Cardiac muscle cell (in vitro differentiated cells and primary cell): ENCODE results near the gene ARHGEF26. TPM values are rescaled to one million over a fixed set of nuclear protein-coding genes. Genes with fewer than 3 reads are reported as not detected.

ENCODE experiments used
- DNase-seq, 2 donors: peaks; one replicate each; pipeline versions ENCODE4 v3.0.0 to v3.0.0-alpha.2; 2010 to 2017; ENCODE audit warnings: low read depth in 1 of 2, low spot score in 1 of 2
- H3K27ac ChIP-seq: fragments of 200-600 bp; sonication (generic); 2 replicates; pipeline ENCODE4 v1.5.1; 2016
- H3K27me3 ChIP-seq: fragments of 200-600 bp; sonication (generic); 2 replicates; pipeline ENCODE4 v1.6.0; 2016; ENCODE audit warnings: control low read depth
- H3K36me3 ChIP-seq: fragments of 200-600 bp; sonication (generic); 2 replicates; pipeline ENCODE4 v1.5.1; 2016; ENCODE audit warnings: control low read depth
- H3K4me1 ChIP-seq: fragments of 200-600 bp; sonication (generic); 2 replicates; pipeline ENCODE4 v1.8.1; 2017; ENCODE audit warnings: low read depth, mild to moderate bottlenecking, mixed run types
- H3K4me3 ChIP-seq: fragments of 200-600 bp; sonication (generic); 2 replicates; pipeline ENCODE4 v1.5.1; 2016; ENCODE audit warnings: mild to moderate bottlenecking
- H3K9me3 ChIP-seq: fragments of 200-600 bp; sonication (generic); 2 replicates; pipeline ENCODE4 v1.5.1; 2017; ENCODE audit warnings: low read depth, mild to moderate bottlenecking, control low read depth
- polyA plus RNA-seq: library from polyadenylated mRNA; unstranded; fragments of >200 nt; fragmentation: Nextera tagmentation; extraction: Ambion mirVana; gene quantifications from 2 replicates; pipeline ENCODE4 v1.2.1, GENCODE V29; 2016
- total RNA-seq: library from RNA; depleted of rRNA; stranded (reverse); fragments of >200 nt; gene quantifications from 2 replicates; pipeline ENCODE4 v1.2.3, GENCODE V29; 2016
- TF ChIP-seq, protein P1 (sequence below): IDR thresholded peaks from 2 replicates; pipeline ENCODE4 v1.5.1; 2012; ENCODE audit warnings: low read depth, mild to moderate bottlenecking, low read length

The ARHGEF26 gene
- total and polyA plus RNA-seq, 2 experiments from 2014 or later, result 3.4 to 4.2 TPM

DNA sequence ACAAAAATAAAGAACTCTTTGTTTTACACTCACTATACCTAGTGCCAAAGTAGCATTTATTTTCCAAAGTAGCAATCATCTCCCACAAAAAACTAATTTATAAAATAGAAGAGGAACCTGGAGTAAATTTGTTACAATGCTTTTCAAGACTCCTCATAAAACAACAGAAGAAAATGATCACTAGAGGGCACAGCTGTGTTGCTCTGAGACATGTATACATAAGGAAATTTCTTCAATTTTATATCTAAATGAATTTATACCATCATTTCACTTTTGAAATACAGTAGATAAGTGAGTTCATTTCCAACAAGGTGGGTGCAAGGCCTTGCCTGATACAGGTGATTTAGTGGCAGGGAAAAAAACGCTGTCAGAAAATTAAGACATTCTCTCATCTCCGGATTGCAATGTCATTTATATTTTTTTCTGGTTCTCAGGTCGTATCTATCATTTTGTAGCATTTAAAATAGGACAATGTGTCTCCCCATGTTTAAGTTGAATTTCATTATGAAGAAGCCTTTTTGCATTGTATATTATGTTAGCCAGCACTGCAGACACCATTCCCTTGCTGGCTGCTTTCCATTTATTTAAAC lies 25.3 kb upstream of the ARHGEF26 start:
- peak in 1 of 2 donors; percentile 62 for DNase-seq
- TF ChIP-seq, protein P1, sequence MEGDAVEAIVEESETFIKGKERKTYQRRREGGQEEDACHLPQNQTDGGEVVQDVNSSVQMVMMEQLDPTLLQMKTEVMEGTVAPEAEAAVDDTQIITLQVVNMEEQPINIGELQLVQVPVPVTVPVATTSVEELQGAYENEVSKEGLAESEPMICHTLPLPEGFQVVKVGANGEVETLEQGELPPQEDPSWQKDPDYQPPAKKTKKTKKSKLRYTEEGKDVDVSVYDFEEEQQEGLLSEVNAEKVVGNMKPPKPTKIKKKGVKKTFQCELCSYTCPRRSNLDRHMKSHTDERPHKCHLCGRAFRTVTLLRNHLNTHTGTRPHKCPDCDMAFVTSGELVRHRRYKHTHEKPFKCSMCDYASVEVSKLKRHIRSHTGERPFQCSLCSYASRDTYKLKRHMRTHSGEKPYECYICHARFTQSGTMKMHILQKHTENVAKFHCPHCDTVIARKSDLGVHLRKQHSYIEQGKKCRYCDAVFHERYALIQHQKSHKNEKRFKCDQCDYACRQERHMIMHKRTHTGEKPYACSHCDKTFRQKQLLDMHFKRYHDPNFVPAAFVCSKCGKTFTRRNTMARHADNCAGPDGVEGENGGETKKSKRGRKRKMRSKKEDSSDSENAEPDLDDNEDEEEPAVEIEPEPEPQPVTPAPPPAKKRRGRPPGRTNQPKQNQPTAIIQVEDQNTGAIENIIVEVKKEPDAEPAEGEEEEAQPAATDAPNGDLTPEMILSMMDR, result peak; percentile 56
- Histone ChIP-seq H3K27ac (no peak overlapping the region), H3K27me3 (no peaks in the 10 kb centered on the region), H3K9me3 (no peaks in the 10 kb centered on the region), H3K36me3 (no peaks in the 10 kb centered on the region), H3K4me3 (no peak overlapping the region), H3K4me1 (no peaks in the 10 kb centered on the region)

DNA sequence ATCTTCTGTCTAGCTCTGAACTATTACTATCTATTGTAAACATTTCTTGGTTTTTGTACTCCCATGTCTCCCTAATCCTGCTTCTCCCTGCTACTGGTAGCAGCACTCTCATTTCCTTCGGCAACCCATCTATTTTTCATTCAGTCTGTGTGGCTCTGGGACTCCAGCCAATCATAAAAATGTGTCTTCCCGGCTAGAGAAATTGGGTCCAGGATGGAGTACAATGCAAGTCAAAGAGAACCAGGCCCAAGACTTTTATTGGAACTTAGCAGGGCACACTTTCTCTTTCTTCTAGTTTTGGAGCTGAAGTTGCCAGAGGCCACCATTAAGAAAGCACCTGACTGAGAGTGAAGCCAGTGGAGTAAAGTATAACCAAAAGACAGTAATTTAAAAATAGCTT lies 22.8 kb upstream of the ARHGEF26 start:
- DNase-seq, result peak in 1 of 2 donors; percentile 16
- H3K4me3 ChIP-seq, result no peak overlapping the region
- no peak overlapping the region for H3K27ac ChIP-seq
- H3K36me3 ChIP-seq, result no peaks in the 10 kb centered on the region
- TF ChIP-seq, protein P1, result no peak
- no peaks in the 10 kb centered on the region for H3K9me3 ChIP-seq
- no peaks in the 10 kb centered on the region for H3K4me1 ChIP-seq
- no peaks in the 10 kb centered on the region for H3K27me3 ChIP-seq

DNA sequence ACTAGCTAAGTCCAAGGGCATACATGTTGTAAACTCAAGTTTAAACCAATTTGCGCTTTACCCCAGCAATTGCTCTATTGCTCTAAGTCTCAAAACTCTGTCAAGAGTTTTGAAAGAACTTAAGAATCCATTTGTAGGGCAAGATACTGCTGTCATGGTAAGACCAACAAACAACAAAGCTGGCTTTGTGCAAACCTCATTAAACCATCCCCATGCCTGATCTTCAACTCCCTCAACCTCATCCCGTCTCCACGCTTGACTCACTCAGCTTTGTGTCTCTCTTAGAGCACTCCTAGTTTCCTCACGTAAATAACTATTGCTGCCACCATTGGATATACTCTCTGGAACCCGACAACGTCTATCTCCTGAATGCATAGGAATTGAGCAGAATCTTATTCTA lies 20.6 kb upstream of the ARHGEF26 start:
- no peak overlapping the region for H3K27ac ChIP-seq
- H3K27me3 ChIP-seq, result no peaks in the 10 kb centered on the region
- H3K9me3 ChIP-seq, result no peaks in the 10 kb centered on the region
- no peaks in the 10 kb centered on the region for H3K4me1 ChIP-seq
- H3K36me3 ChIP-seq, result no peaks in the 10 kb centered on the region
- DNase-seq, result no peak
- H3K4me3 ChIP-seq, result no peak overlapping the region
- TF ChIP-seq, protein P1, result no peak

DNA sequence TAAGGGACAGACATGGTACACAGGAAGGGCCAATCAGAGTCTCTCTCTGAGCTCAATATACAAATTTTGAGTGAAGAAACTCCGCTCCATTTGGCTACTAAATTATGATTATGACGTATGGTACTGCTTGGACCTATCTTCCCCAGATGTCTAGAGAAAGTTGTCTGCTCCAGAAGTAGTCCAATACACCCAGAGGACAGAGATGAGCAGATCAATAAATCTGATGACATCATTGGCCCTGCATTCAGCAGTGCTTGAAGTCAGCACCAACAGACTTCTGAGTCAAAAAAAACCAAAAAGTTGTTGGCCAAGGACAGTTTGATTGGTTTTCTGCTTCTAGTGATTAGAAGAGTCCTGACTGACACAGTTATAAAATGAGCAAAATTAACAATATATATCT lies 19.9 kb upstream of the ARHGEF26 start:
- Histone ChIP-seq H3K27me3 (no peaks in the 10 kb centered on the region), H3K36me3 (no peaks in the 10 kb centered on the region), H3K4me1 (no peaks in the 10 kb centered on the region), H3K27ac (no peak overlapping the region), H3K9me3 (no peaks in the 10 kb centered on the region), H3K4me3 (no peak overlapping the region)
- TF ChIP-seq, protein P1, result no peak
- no peak for DNase-seq

DNA sequence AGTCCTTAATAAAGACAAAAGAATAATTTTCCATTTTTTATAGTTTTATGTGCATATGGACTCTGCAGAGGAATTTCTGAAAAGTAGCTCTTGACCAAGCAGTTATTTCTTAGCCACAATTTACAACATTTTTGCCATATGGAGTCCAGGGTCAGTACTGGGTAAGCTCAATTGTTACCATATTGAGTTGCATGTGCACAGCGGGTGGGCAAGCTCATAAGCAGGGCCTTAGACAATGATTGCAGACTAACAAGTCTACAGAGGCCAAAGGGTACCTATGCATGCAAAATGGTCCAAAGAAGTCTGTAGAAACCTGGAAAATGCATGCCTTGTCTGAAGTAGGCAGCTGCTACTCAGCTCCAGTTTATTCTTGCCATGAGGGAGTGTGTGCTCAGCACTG lies 19.0 kb upstream of the ARHGEF26 start:
- Histone ChIP-seq H3K9me3 (no peaks in the 10 kb centered on the region), H3K4me1 (no peaks in the 10 kb centered on the region), H3K4me3 (no peak overlapping the region), H3K36me3 (no peaks in the 10 kb centered on the region), H3K27ac (no peak overlapping the region), H3K27me3 (no peaks in the 10 kb centered on the region)
- DNase-seq, result no peak
- TF ChIP-seq, protein P1, result no peak
